HepG2 (cell line): Measurements from ENCODE around the gene SOCS1. TPM values are rescaled to one million over a fixed set of nuclear protein-coding genes. Genes with fewer than 3 reads are reported as not detected.

Experiments
- ADNP ChIP-seq: sonication (generic); formaldehyde crosslinking; IDR thresholded peaks from 2 replicates; pipeline ENCODE4 v1.4.0; 2020; ENCODE audit warnings: missing genetic modification reagents
- ARID3A ChIP-seq: IDR thresholded peaks from 2 replicates; pipeline ENCODE4 v1.6.1; 2012; ENCODE audit warnings: low read depth, low read length, improper control_type of control experiment
- DMAP1 ChIP-seq: IDR thresholded peaks from 2 replicates; pipeline ENCODE4 v1.6.1; 2016
- EP300 ChIP-seq, 3 experiments: sonication (generic) in 1 of 3; formaldehyde crosslinking in 1 of 3; IDR thresholded peaks; 2 replicates each; pipeline versions ENCODE4 v1.5.1 to v1.6.1; 2011 to 2020; ENCODE audit warnings: low read depth in 2 of 3, low read length in 2 of 3, borderline replicate concordance in 1 of 3, improper control_type of control experiment in 1 of 3, mild to moderate bottlenecking in 1 of 3, missing genetic modification reagents in 1 of 3, moderate library complexity in 1 of 3
- ETV5 ChIP-seq: IDR thresholded peaks from 2 replicates; pipeline ENCODE4 v1.6.1; 2018; ENCODE audit warnings: missing biosample characterization, missing genetic modification reagents, inconsistent platforms, borderline replicate concordance
- GABPA ChIP-seq, 2 experiments: IDR thresholded peaks; 2 replicates each; pipeline ENCODE4 v1.6.1; 2011 to 2016; ENCODE audit warnings: low read depth in 2 of 2, low read length in 1 of 2, missing biosample characterization in 1 of 2, missing genetic modification characterization in 1 of 2
- HINFP ChIP-seq: sonication (generic); formaldehyde crosslinking; IDR thresholded peaks from 2 replicates; pipeline ENCODE4 v1.4.0; 2020; ENCODE audit warnings: low read depth, mild to moderate bottlenecking, missing genetic modification reagents
- KDM6A ChIP-seq: IDR thresholded peaks from 2 replicates; pipeline ENCODE4 v1.6.1; 2016; ENCODE audit warnings: low read depth
- KLF13 ChIP-seq: sonication (generic); formaldehyde crosslinking; IDR thresholded peaks from 2 replicates; pipeline ENCODE4 v1.4.0; 2020; ENCODE audit warnings: mild to moderate bottlenecking, missing genetic modification reagents
- NR1H2 ChIP-seq: sonication (generic); formaldehyde crosslinking; IDR thresholded peaks from 2 replicates; pipeline ENCODE4 v1.8.1; 2022; ENCODE audit warnings: low read depth, missing genetic modification reagents, borderline replicate concordance
- NRL ChIP-seq: sonication (generic); formaldehyde crosslinking; IDR thresholded peaks from 2 replicates; pipeline ENCODE4 v1.5.0; 2020; ENCODE audit warnings: missing genetic modification reagents, mild to moderate bottlenecking, moderate library complexity, borderline replicate concordance
- TFAP4 ChIP-seq: sonication (generic); IDR thresholded peaks from 2 replicates; pipeline ENCODE4 v1.6.1; 2016; ENCODE audit warnings: low read depth, borderline replicate concordance
- ZBTB39 ChIP-seq: sonication (generic); formaldehyde crosslinking; IDR thresholded peaks from 2 replicates; pipeline ENCODE4 v1.5.0; 2020; ENCODE audit warnings: missing genetic modification reagents
- ZFP36 ChIP-seq: fragments of 150-350 bp; IDR thresholded peaks from 2 replicates; pipeline ENCODE4 v1.6.1; 2018; ENCODE audit warnings: borderline replicate concordance, low read length, low read depth; ENCODE audit not compliant: partially characterized antibody
- ZFX ChIP-seq: sonication (generic); formaldehyde crosslinking; IDR thresholded peaks from 2 replicates; pipeline ENCODE4 v1.4.0; 2020; ENCODE audit warnings: mild to moderate bottlenecking, low read depth, missing genetic modification reagents, moderate library complexity
- ZNF598 ChIP-seq: sonication (generic); formaldehyde crosslinking; IDR thresholded peaks from 2 replicates; pipeline ENCODE4 v1.5.1; 2020; ENCODE audit warnings: mild to moderate bottlenecking, missing genetic modification reagents, borderline replicate concordance
- ZNF672 ChIP-seq: sonication (generic); formaldehyde crosslinking; IDR thresholded peaks from 2 replicates; pipeline ENCODE4 v1.8.1; 2022; ENCODE audit warnings: missing genetic modification reagents
- ZNF766 ChIP-seq: sonication (generic); formaldehyde crosslinking; IDR thresholded peaks from 2 replicates; pipeline ENCODE4 v1.5.0; 2020; ENCODE audit warnings: missing genetic modification reagents, borderline replicate concordance
- ZNF878 ChIP-seq: sonication (generic); formaldehyde crosslinking; IDR thresholded peaks from 2 replicates; pipeline ENCODE4 v1.8.1; 2023; ENCODE audit warnings: mild to moderate bottlenecking, missing genetic modification reagents, moderate library complexity
- ZSCAN30 ChIP-seq: sonication (generic); formaldehyde crosslinking; IDR thresholded peaks from 2 replicates; pipeline ENCODE4 v1.5.0; 2020; ENCODE audit warnings: mild to moderate bottlenecking, missing genetic modification reagents
- polyA plus RNA-seq, 8 experiments: library from polyadenylated mRNA; depleted of rRNA in 3 of 8; stranded (reverse) in 7 of 8; unstranded in 1 of 8; fragments of >200 nt; fragmentation: Illumina TruSeq in 4 of 8; extraction: Trizol in 4 of 8; gene quantifications; 2 replicates each; pipeline versions ENCODE4 v1.2.1 to v1.2.3, GENCODE V29; 2011 to 2016; ENCODE audit warnings: low read depth in 4 of 8, missing spikeins in 1 of 8, mixed read lengths in 1 of 8; ENCODE audit not compliant: insufficient read depth in 1 of 8
- total RNA-seq, 5 experiments: library from RNA; depleted of rRNA; stranded (reverse); fragments of >200 nt; fragmentation: Illumina TruSeq; extraction: Trizol; gene quantifications; 2 replicates each; pipeline ENCODE4 v1.2.3, GENCODE V29; 2016; ENCODE audit warnings: low read depth in 1 of 5

Gene SOCS1
- total and polyA plus RNA-seq, 2 of the 13 experiments (the other 11 are each of a cell fraction or from before 2014, with no cell fraction given) = 5.3 to 6.3 TPM

- peak; percentile 71; the same call in 1 of the 2 replicates for TF ChIP-seq ADNP (CRISPR knock-in tag)
- TF ChIP-seq ZSCAN30 (CRISPR knock-in tag) = no peak
- TF ChIP-seq ZBTB39 (CRISPR knock-in tag) = 0 out of 2 replicates have a peak, but pooled peaks have one; percentile 60
- 0 out of 2 replicates have a peak, but pooled peaks have one; percentile 42 for TF ChIP-seq ZNF766
- TF ChIP-seq NRL (CRISPR knock-in tag) = peak; percentile 70; the same call in 1 of the 2 replicates
- no peak; the same call in none of the 2 replicates for TF ChIP-seq HINFP (CRISPR knock-in tag)
- 0 out of 2 replicates have a peak, but pooled peaks have one; percentile 29 for TF ChIP-seq DMAP1 (CRISPR knock-in tag)
- no peak for TF ChIP-seq ZNF878 (CRISPR knock-in tag)
- TF ChIP-seq ZNF598 = peak; percentile 81; the same call in 1 of the 2 replicates
- no peak for TF ChIP-seq ZNF672
- TF ChIP-seq KLF13 (CRISPR knock-in tag) = no peak
- peak; percentile 49; the same call in 1 of the 2 replicates for TF ChIP-seq ETV5 (CRISPR knock-in tag)
- TF ChIP-seq GABPA (IDR thresholded peaks at IDR 0.05; ENCODE audit: low read depth, low read length) = no peak
- TF ChIP-seq GABPA (CRISPR knock-in tag; IDR thresholded peaks at IDR 0.05; ENCODE audit: low read depth) = no peak
- TF ChIP-seq ARID3A = no peak
- TF ChIP-seq EP300 (IDR thresholded peaks at IDR 0.05; ENCODE audit: low read depth in 2 of 2, low read length in 2 of 2) = peak in 1 of 2 experiments; percentile 6; a peak in 1 of 4 replicates
- TF ChIP-seq EP300 (CRISPR knock-in tag; IDR thresholded peaks at IDR 0.05; ENCODE audit: borderline replicate concordance) = peak; percentile 31
- TF ChIP-seq TFAP4 = peak; percentile 19; the same call in 1 of the 2 replicates
- no peak for TF ChIP-seq NR1H2 (CRISPR knock-in tag)
- TF ChIP-seq ZFP36 = no peak
- no peak; the same call in 1 of the 2 replicates for TF ChIP-seq KDM6A
- no peak; the same call in 1 of the 2 replicates for TF ChIP-seq ZFX (CRISPR knock-in tag)
Measured at GRCh38 chr16:11258553-11259492, 2.8 kb upstream of the SOCS1 start (continued).
